DND-41 (cell line): Measurements from ENCODE around the gene EIF5.
"Not testable (repeated sequence)": the region's sequence is repeated elsewhere in the genome, so short reads cannot be mapped to it uniquely, and the experiment has no call there.

Experiments used
- ATAC-seq: fragments of 200-7000 bp; cut with Tn5 transposase; 3 replicates; pipeline ENCODE4 v1.9.1; 2021; ENCODE audit warnings: low read depth; ENCODE audit not compliant: insufficient read depth
- DNase-seq: peaks from one replicate; pipeline ENCODE4 v3.0.0-alpha.2; 2020
- H2AFZ ChIP-seq: 2 replicates; pipeline ENCODE4 v1.6.0; 2012; ENCODE audit warnings: low read depth, low read length
- H3K27ac ChIP-seq: 2 replicates; pipeline ENCODE4 v1.5.1; 2012; ENCODE audit warnings: low read length, inconsistent platforms
- H3K27me3 ChIP-seq: fragments of 200-600 bp; sonication (generic); 2 replicates; pipeline ENCODE4 v1.6.0; 2012; ENCODE audit warnings: low read length, mild to moderate bottlenecking, inconsistent platforms; ENCODE audit not compliant: insufficient read depth, poor library complexity
- H3K36me3 ChIP-seq: 2 replicates; pipeline ENCODE4 v1.5.1; 2012; ENCODE audit warnings: low read length, inconsistent platforms; ENCODE audit not compliant: insufficient read depth
- H3K4me1 ChIP-seq: 2 replicates; pipeline ENCODE4 v1.5.1; 2012; ENCODE audit warnings: mild to moderate bottlenecking, low read length; ENCODE audit not compliant: insufficient read depth
- H3K4me2 ChIP-seq: 2 replicates; pipeline ENCODE4 v1.6.0; 2012; ENCODE audit warnings: mild to moderate bottlenecking, moderate library complexity, low read length, inconsistent platforms; ENCODE audit not compliant: insufficient read depth
- H3K4me3 ChIP-seq, 2 experiments: fragments of 200-600 bp in 1 of 2; shearing (Covaris generic) in 1 of 2; 2 replicates each; pipeline ENCODE4 v1.5.1; 2012 to 2016; ENCODE audit warnings: inconsistent platforms in 2 of 2, low read length in 2 of 2, mild to moderate bottlenecking in 2 of 2, low read depth in 1 of 2, moderate library complexity in 1 of 2
- H3K79me2 ChIP-seq: 2 replicates; pipeline ENCODE4 v1.6.0; 2012; ENCODE audit warnings: low read length, inconsistent platforms; ENCODE audit not compliant: insufficient read depth
- H3K9ac ChIP-seq: 2 replicates; pipeline ENCODE4 v1.6.0; 2012; ENCODE audit warnings: low read depth, mild to moderate bottlenecking, inconsistent platforms, low read length, moderate library complexity
- H3K9me3 ChIP-seq: 2 replicates; pipeline ENCODE4 v1.5.1; 2012; ENCODE audit warnings: low read length, moderate library complexity, mild to moderate bottlenecking, inconsistent platforms; ENCODE audit not compliant: insufficient read depth, severe bottlenecking
- H4K20me1 ChIP-seq: 2 replicates; pipeline ENCODE4 v1.6.0; 2012; ENCODE audit warnings: low read length; ENCODE audit not compliant: insufficient read depth
- CTCF ChIP-seq: IDR thresholded peaks from 2 replicates; pipeline ENCODE4 v1.5.1; 2012; ENCODE audit warnings: borderline replicate concordance, low read length, moderate library complexity, mild to moderate bottlenecking; ENCODE audit not compliant: poor library complexity, severe bottlenecking; ENCODE audit errors: extremely low read depth
- EZH2 ChIP-seq: IDR thresholded peaks from 3 replicates; pipeline ENCODE4 v1.6.1; 2012; ENCODE audit warnings: borderline replicate concordance, low read depth, mild to moderate bottlenecking, moderate library complexity, low read length, inconsistent platforms; ENCODE audit not compliant: severe bottlenecking

Gene EIF5

DNA sequence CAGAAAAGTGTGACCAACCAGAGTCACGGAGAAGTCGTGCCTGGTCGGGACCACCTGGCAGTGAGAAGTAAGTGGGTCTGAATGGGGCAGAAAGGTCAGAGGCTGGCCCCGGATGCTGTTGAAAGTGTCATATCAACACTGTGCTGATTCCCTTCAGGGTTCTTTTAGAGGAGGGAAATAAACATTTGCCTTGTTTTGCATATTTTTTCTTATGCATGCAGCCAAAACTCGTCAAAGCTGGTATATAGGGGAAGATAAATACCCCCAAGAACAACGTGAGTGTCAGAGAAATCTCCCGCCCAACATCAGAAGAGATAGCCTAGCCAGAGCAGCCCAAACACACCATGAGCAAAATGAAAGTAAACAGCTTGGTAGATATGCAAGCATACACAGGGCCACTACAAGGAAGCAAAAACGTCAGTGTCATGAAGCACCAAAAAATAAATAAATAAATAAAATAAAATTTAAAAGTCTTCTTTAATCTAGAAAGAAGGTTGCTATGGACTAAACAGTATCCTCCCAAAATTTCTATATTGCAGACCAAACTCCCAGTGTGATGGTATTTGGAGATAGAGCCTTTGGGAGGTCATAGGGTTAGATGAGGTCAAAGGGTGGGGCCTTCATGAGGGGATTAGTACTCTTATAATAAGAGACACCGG lies 22.1 kb downstream of the EIF5 start:
- DNase-seq (no peak), ATAC-seq (peak; percentile 59; the same call in 1 of the 3 replicates)
- no peak overlapping the region for H3K4me2 ChIP-seq
- no peaks in the 10 kb centered on the region for H3K36me3 ChIP-seq
- TF ChIP-seq EZH2 (no peak), CTCF (no peak)
- no peaks in the 10 kb centered on the region for H3K27me3 ChIP-seq
- peaks cover 8% of the 10 kb centered on the region for H3K4me1 ChIP-seq
- no peak overlapping the region for H3K4me3 ChIP-seq
- no peaks in the 10 kb centered on the region for H3K9me3 ChIP-seq
- H4K20me1 ChIP-seq: no peaks in the 10 kb centered on the region
- H3K79me2 ChIP-seq: no peaks in the 10 kb centered on the region
- no peak overlapping the region for H3K9ac ChIP-seq
- peak overlapping the region; percentile 29; the same call in 1 of the 2 replicates for H2AFZ ChIP-seq
- no peak overlapping the region for H3K27ac ChIP-seq

DNA sequence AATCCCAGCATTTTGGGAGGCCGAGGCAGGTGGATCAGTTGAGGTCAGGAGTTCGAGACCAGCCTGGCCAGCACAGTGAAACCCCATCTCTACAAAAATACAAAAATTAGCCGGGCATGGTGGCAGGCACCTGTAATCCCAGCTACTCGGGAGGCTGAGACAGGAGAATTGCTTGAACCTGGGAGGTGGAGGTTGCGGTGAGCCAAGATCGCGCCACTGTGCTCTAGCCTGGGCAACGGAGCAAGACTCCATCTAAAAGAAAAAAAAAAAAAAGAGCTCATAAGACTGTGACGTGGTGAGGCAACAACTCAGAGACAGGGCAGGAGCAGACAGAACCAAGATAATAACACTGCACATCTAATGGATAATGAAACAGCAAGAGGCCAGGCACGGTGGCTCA lies 23.5 kb downstream of the EIF5 start:
- peaks cover 12% of the 10 kb centered on the region for H3K4me1 ChIP-seq
- not testable (repeated sequence) for H3K27ac ChIP-seq, H2AFZ ChIP-seq, DNase-seq, H3K27me3 ChIP-seq, H3K9ac ChIP-seq, H3K9me3 ChIP-seq, H3K36me3 ChIP-seq, ATAC-seq, H3K4me2 ChIP-seq, H3K4me3 ChIP-seq, H4K20me1 ChIP-seq, H3K79me2 ChIP-seq

GRCh38 chr14:103360548-103360947 lies 26.5 kb downstream of the EIF5 start:
- H3K9ac ChIP-seq: no peak overlapping the region
- DNase-seq: no peak
- peaks cover 7% of the 10 kb centered on the region for H3K9me3 ChIP-seq

More at GRCh38 chr14:103360548-103360947, 26.5 kb downstream of the EIF5 start:
- Histone ChIP-seq H3K4me3 (no peak overlapping the region), H3K36me3 (no peaks in the 10 kb centered on the region), H2AFZ (no peak overlapping the region), H3K27ac (no peak overlapping the region), H3K27me3 (no peaks in the 10 kb centered on the region), H4K20me1 (no peaks in the 10 kb centered on the region), H3K4me2 (no peak overlapping the region), H3K79me2 (no peaks in the 10 kb centered on the region), H3K4me1 (peaks cover 10% of the 10 kb centered on the region)
- ATAC-seq: no peak
- TF ChIP-seq EZH2 (no peak), CTCF (no peak)
